Kidney epithelial cell (primary cell): Measurements from ENCODE around the gene BNC2. TPM values are rescaled to one million over a fixed set of nuclear protein-coding genes. Genes with fewer than 3 reads are reported as not detected.

Experiments used
- DNase-seq: peaks from one replicate; pipeline ENCODE4 v3.0.0-alpha.2; 2010; ENCODE audit warnings: low read depth
- H3K27me3 ChIP-seq: 2 replicates; pipeline ENCODE4 v1.6.0; 2011; ENCODE audit warnings: low read length; ENCODE audit not compliant: control insufficient read depth, insufficient read depth
- H3K36me3 ChIP-seq: 2 replicates; pipeline ENCODE4 v1.5.1; 2011; ENCODE audit warnings: low read length; ENCODE audit not compliant: control insufficient read depth, insufficient read depth
- H3K4me3 ChIP-seq: 2 replicates; pipeline ENCODE4 v1.5.1; 2011; ENCODE audit warnings: low read depth, mild to moderate bottlenecking, control low read depth, low read length
- total RNA-seq: library from RNA; depleted of rRNA; stranded (reverse); fragments of >200 nt; gene quantifications from 2 replicates; pipeline ENCODE4 v1.2.3, GENCODE V29; 2015
- TF ChIP-seq, protein P1 (sequence below): IDR thresholded peaks from 2 replicates; pipeline ENCODE4 v1.5.1; 2011; ENCODE audit warnings: mild to moderate bottlenecking, moderate library complexity, low read length, control low read depth, inconsistent platforms; ENCODE audit not compliant: insufficient read depth, poor library complexity, severe bottlenecking

The BNC2 gene
- total RNA-seq, 1 donor from 2014 or later = 1.5 TPM

DNA sequence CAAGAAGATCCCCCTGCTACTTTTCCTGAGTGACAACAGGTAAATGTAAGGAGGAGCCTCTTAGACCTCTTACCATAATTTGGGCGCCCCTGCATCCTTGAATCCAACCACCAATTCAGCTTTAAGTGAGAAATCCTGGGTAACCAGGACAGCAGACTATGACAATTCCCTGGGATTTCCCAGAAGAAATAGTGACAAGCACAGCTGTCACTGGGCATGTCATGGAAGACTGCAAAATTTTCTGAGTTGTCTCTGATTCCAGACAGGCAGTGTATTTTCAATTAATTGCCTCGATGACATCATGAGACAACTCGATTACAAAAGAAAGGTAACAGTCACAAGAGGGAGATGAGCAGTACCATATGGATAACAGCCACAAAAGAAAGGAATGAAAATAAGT lies 256.9 kb downstream of the BNC2 start:
- TF ChIP-seq, protein P1, sequence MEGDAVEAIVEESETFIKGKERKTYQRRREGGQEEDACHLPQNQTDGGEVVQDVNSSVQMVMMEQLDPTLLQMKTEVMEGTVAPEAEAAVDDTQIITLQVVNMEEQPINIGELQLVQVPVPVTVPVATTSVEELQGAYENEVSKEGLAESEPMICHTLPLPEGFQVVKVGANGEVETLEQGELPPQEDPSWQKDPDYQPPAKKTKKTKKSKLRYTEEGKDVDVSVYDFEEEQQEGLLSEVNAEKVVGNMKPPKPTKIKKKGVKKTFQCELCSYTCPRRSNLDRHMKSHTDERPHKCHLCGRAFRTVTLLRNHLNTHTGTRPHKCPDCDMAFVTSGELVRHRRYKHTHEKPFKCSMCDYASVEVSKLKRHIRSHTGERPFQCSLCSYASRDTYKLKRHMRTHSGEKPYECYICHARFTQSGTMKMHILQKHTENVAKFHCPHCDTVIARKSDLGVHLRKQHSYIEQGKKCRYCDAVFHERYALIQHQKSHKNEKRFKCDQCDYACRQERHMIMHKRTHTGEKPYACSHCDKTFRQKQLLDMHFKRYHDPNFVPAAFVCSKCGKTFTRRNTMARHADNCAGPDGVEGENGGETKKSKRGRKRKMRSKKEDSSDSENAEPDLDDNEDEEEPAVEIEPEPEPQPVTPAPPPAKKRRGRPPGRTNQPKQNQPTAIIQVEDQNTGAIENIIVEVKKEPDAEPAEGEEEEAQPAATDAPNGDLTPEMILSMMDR = no peak
- DNase-seq = no peak

DNA sequence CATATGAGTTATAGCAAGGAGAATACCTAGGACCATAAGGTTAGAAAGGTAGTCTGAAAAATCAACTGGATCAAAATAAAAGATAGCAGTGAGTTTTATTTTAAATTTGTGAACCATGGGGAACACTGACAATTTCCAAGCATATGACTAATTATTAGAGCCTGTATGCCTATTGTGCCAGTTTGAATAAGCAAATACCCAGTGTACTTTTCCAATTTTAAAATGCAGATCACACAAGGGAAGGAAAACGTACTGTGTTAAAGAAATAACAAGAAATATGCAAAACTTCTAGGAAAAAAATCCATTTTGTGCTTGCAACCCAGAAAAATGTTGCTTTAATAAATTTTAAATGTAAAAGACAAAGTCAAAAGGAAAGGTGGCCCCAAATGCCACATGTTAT lies 257.4 kb downstream of the BNC2 start:
- Histone ChIP-seq H3K27me3 (no peaks in the 10 kb centered on the region), H3K4me3 (no peak overlapping the region), H3K36me3 (no peaks in the 10 kb centered on the region)
- TF ChIP-seq, protein P1 = no peak
- DNase-seq = no peak

More for the DNA sequence above, 256.9 kb downstream of the BNC2 start:
- Histone ChIP-seq H3K4me3 (no peak overlapping the region), H3K36me3 (no peaks in the 10 kb centered on the region), H3K27me3 (no peaks in the 10 kb centered on the region)

DNA sequence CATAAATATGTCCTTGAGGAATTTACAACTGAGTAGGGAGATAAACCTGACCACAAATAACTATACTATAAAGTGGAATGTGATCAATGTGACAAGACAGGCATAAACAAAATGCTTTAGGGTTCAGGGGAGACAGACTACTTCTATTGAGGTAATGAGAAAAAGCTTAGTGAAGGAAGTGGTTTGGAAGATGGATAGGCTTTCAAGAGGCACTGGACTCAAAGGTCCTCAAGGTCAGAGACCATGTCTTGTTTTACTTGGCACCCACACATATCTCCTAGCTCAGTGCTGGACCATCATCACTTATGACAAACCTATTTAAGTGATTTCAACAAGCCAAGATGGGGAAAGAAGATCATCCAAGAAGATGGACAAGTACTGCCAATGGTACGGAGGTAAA lies 257.8 kb downstream of the BNC2 start:
- no peaks in the 10 kb centered on the region for H3K36me3 ChIP-seq
- no peaks in the 10 kb centered on the region for H3K27me3 ChIP-seq
- H3K4me3 ChIP-seq = no peak overlapping the region
- TF ChIP-seq, protein P1 = no peak
- DNase-seq = no peak

DNA sequence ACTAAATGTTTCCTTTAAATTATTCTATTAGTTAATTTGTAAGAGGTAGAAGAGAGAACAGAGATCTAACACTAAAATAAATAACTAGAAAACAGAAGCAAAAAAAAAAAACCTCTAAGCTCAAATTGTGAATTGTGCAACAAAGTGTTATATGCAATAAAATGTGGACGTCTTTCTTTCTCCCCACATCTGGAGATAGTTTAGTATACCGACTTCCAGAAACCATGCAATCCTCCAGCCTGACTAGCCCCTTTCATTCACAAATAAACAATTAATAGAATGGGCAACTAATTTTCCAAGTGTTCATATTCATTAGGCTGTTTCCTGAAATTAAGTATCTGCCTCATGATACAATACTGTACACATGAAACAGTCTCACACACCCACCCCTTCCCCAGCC lies 258.5 kb downstream of the BNC2 start:
- no peak overlapping the region for H3K4me3 ChIP-seq
- no peaks in the 10 kb centered on the region for H3K27me3 ChIP-seq
- DNase-seq = no peak
- TF ChIP-seq, protein P1 = no peak
- no peaks in the 10 kb centered on the region for H3K36me3 ChIP-seq

DNA sequence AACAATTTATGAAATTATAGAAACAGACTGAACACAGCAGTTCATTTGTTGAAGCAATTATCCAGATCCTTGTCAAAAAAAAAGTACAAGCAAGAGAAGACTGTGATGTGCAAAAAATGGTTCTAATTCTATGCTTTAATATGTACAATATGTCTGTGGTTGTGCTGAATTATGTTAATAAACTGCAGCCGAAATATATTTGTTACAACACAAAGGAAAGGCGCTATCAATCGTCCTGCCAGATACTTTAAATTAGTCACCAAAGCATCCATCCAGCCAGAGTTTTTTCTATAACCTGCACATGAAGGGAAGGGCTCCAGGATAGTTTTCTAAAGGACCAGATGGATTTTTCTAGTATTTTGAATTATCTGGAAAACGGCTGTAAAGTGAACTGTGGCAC lies 259.5 kb downstream of the BNC2 start:
- TF ChIP-seq, protein P1 = no peak
- no peak for DNase-seq
- H3K36me3 ChIP-seq = no peaks in the 10 kb centered on the region
- no peaks in the 10 kb centered on the region for H3K27me3 ChIP-seq
- no peak overlapping the region for H3K4me3 ChIP-seq

DNA sequence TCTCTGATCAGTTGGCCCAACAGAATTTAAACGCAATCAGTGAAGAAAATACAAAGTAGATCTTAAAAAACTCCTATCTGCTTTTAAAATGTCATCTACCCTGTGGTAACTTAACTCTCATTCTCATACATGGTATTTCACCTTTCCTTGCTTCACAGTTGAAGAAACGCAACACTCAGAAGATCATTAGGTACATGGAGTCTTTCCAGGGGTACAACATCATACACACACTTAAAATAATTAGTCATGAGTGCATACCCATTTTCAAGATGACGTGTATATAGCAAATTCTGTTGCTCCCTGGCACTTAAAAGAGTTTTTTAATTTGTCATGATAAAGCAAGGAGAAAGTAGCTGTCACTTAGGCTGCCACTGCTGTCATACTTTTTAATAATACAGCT lies 259.9 kb downstream of the BNC2 start:
- Histone ChIP-seq H3K36me3 (no peaks in the 10 kb centered on the region), H3K27me3 (no peaks in the 10 kb centered on the region), H3K4me3 (no peak overlapping the region)
- TF ChIP-seq, protein P1 = no peak
- DNase-seq = no peak
